ENCODE measurements around the gene NELFB. TPM values are rescaled to one million over a fixed set of nuclear protein-coding genes. Genes with fewer than 3 reads are reported as not detected.

Gene NELFB
- polyA plus RNA-seq, 3 donors = 17.3 to 44.2 (median 18.8) TPM

DNA sequence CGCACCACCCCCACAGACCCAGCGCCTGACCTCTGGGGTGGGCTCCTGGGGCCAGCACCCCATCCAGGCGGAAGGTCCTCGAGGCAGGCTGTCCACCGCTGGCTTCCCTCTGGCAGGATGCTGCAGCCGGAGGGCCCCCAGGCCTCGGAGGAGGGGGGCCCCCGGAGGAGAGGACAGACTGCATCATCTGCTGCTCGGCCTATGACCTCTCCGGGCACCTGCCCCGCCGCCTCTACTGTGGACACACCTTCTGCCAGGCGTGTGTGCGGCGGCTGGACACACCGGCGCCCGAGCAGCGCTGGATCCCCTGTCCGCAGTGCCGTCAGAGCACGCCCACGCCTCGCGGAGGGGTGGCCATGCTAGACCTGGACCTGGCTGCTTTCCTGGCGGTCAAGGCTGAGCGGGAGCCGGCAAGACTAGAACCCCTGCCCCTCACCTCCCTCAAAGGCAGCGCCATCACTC, 26.6 kb upstream of the NELFB start:
- Histone ChIP-seq H3K9me3 (replicated peaks in 1 of 2; ENCODE audit: control insufficient read depth in 1 of 2, insufficient read depth in 1 of 2, low read length in 2 of 2) (no peaks in the 10 kb centered on the region), H4K20me1 (ENCODE audit: insufficient read depth, low read length) (no peaks in the 10 kb centered on the region), H3K4me3 (replicated peaks in 1 of 3; ENCODE audit: low read depth in 2 of 3, low read length in 3 of 3) (no peak overlapping the region), H3K27me3 (ENCODE audit: control insufficient read depth in 2 of 2, insufficient read depth in 2 of 2, low read length in 2 of 2) (peaks cover 0 to 9% of the 10 kb centered on the region in 2 donors), H2AFZ (ENCODE audit: insufficient read depth, low read depth, low read length, poor library complexity, severe bottlenecking) (no peak overlapping the region), H3K4me1 (ENCODE audit: control insufficient read depth in 1 of 2, insufficient read depth in 2 of 2, low read length in 2 of 2) (peaks cover 15 to 18% of the 10 kb centered on the region in 2 donors), H3K27ac (ENCODE audit: low read depth in 1 of 2, low read length in 2 of 2) (no peak overlapping the region), H3K36me3 (replicated peaks in 1 of 2; ENCODE audit: control insufficient read depth in 1 of 2, insufficient read depth in 2 of 2, low read length in 2 of 2) (no peaks in the 10 kb centered on the region), H3K9ac (ENCODE audit: insufficient read depth, low read length, poor library complexity, severe bottlenecking) (no peak overlapping the region), H3K4me2 (replicated peaks; ENCODE audit: extremely low read depth, low read length, poor library complexity, severe bottlenecking) (no peak overlapping the region), H3K79me2 (ENCODE audit: insufficient read depth, low read length) (no peaks in the 10 kb centered on the region)
- TF ChIP-seq, protein P1, sequence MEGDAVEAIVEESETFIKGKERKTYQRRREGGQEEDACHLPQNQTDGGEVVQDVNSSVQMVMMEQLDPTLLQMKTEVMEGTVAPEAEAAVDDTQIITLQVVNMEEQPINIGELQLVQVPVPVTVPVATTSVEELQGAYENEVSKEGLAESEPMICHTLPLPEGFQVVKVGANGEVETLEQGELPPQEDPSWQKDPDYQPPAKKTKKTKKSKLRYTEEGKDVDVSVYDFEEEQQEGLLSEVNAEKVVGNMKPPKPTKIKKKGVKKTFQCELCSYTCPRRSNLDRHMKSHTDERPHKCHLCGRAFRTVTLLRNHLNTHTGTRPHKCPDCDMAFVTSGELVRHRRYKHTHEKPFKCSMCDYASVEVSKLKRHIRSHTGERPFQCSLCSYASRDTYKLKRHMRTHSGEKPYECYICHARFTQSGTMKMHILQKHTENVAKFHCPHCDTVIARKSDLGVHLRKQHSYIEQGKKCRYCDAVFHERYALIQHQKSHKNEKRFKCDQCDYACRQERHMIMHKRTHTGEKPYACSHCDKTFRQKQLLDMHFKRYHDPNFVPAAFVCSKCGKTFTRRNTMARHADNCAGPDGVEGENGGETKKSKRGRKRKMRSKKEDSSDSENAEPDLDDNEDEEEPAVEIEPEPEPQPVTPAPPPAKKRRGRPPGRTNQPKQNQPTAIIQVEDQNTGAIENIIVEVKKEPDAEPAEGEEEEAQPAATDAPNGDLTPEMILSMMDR (IDR thresholded peaks at IDR 0.05) = no peak
- no peaks in the 10 kb centered on the region for H3K36me3 Mint-ChIP-seq
- DNase-seq = no peak
- intact Hi-C loops (cut with micrococcal nuclease) = loop anchor here in 1 of 2 donors (5.0 kb wide), 1 partner anchor 111 kb away; no protein-coding TSS in a partner anchor
- H3K4me1 Mint-ChIP-seq = peaks cover 15% of the 10 kb centered on the region
- peaks cover 0 to 34% (median 5%) of the 10 kb centered on the region in 3 donors for H3K27me3 Mint-ChIP-seq (ENCODE audit: low read depth in 3 of 3)
- no peak overlapping the region for H3K27ac Mint-ChIP-seq
- no peak overlapping the region for H3K4me3 Mint-ChIP-seq
- WGBS (ENCODE audit: insufficient coverage) = 71% methylated on average over 26 of the region's 29 CpGs
- peaks cover 0 to 4% (median 0%) of the 10 kb centered on the region in 7 donors for H3K9me3 Mint-ChIP-seq

DNA sequence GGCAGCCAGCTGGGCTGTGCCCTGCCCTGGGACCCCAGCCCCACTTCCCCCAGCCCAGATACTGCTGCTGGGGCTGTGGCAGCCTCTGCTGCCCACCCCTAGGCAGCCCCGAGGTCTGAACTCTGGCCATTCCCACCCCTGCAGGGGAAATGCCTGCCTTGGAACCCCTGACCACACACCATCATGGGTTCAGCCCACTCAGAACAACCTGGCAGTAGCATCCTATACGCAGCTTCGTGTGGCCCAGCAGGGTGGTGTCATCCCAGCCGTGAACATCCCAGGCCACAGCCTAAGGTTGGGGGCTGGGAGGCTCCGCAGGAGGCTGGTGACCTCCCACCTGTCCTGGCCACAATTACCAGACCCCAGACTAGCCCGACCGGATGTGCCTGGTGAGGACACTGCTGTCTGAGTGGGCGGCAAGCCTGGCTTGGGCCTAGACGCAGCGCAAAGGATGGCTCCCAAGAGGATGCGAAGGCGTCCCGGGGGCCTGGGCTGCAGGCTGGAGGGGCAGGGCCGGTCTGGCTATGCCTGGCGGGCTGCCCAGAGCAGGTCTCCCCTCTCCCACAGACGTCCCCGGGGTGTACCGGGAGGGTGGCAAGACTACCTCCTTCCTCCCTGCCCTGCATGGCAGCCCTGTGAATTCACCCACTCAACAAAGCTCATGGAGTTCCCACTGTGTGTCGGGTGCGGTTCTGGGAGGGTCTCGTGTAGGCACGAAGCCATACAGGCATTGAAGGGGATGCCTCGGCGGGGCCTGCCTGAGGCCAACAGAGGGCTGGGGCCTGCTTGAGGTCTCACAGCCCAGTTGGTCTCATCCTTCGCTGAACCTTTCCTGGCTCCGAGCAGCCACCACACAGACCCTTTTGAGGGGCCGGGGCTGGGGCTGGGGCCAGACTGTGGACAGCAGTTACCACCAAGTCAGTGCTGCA, 25.9 kb upstream of the NELFB start:
- H3K27me3 Mint-ChIP-seq (ENCODE audit: low read depth in 3 of 3) = peaks cover 2 to 36% (median 5%) of the 10 kb centered on the region in 3 donors
- H3K27me3 ChIP-seq (ENCODE audit: control insufficient read depth in 2 of 2, insufficient read depth in 2 of 2, low read length in 2 of 2) = peaks cover 0 to 9% of the 10 kb centered on the region in 2 donors

More for the DNA sequence above, 25.9 kb upstream of the NELFB start:
- Mint-ChIP-seq H3K4me3 (no peak overlapping the region), H3K36me3 (no peaks in the 10 kb centered on the region), H3K27ac (peak overlapping the region in 1 of 7 donors; percentile 54), H3K4me1 (peaks cover 11% of the 10 kb centered on the region), H3K9me3 (peaks cover 0 to 4% (median 0%) of the 10 kb centered on the region in 7 donors)
- H4K20me1 ChIP-seq (ENCODE audit: insufficient read depth, low read length) = no peaks in the 10 kb centered on the region
- TF ChIP-seq, protein P1 (IDR thresholded peaks at IDR 0.05) = no peak
- 80% methylated on average over 24 of the region's 27 CpGs for WGBS (ENCODE audit: insufficient coverage)
- intact Hi-C loops (cut with micrococcal nuclease) = loop anchor here in 1 of 2 donors (5.0 kb wide), 1 partner anchor 112 kb away; no protein-coding TSS in a partner anchor
- peaks cover 10 to 12% of the 10 kb centered on the region in 2 donors for H3K4me1 ChIP-seq (ENCODE audit: control insufficient read depth in 1 of 2, insufficient read depth in 2 of 2, low read length in 2 of 2)
- no peak overlapping the region for H3K4me3 ChIP-seq (replicated peaks in 1 of 3; ENCODE audit: low read depth in 2 of 3, low read length in 3 of 3)
- no peaks in the 10 kb centered on the region for H3K79me2 ChIP-seq (ENCODE audit: insufficient read depth, low read length)
- no peak overlapping the region for H3K9ac ChIP-seq (ENCODE audit: insufficient read depth, low read length, poor library complexity, severe bottlenecking)
- no peak overlapping the region for H3K27ac ChIP-seq (ENCODE audit: low read depth in 1 of 2, low read length in 2 of 2)
- DNase-seq = no peak
- no peaks in the 10 kb centered on the region for H3K9me3 ChIP-seq (replicated peaks in 1 of 2; ENCODE audit: control insufficient read depth in 1 of 2, insufficient read depth in 1 of 2, low read length in 2 of 2)
- no peaks in the 10 kb centered on the region for H3K36me3 ChIP-seq (replicated peaks in 1 of 2; ENCODE audit: control insufficient read depth in 1 of 2, insufficient read depth in 2 of 2, low read length in 2 of 2)
- no peak overlapping the region for H2AFZ ChIP-seq (ENCODE audit: insufficient read depth, low read depth, low read length, poor library complexity, severe bottlenecking)
- no peak overlapping the region for H3K4me2 ChIP-seq (replicated peaks; ENCODE audit: extremely low read depth, low read length, poor library complexity, severe bottlenecking)
